ENCODE measurements around the gene DTNB.

Gene DTNB

GRCh38 chr2:25473131-25473530 lies 200.2 kb downstream of the DTNB start:
- TF ChIP-seq CTCF (IDR thresholded peaks at IDR 0.05; ENCODE audit: low read depth, low read length) (no peak), EZH2phosphoT487 (IDR thresholded peaks at IDR 0.05; ENCODE audit: low read depth) (no peak)
- Histone ChIP-seq H3K4me2 (ENCODE audit: low read length) (no peak overlapping the region), H3K36me3 (replicated peaks; ENCODE audit: low read depth, low read length) (peaks cover 11% of the 10 kb centered on the region), H3K9me3 (ENCODE audit: insufficient read depth, low read length) (peaks cover 7% of the 10 kb centered on the region; the same call in 1 of the 2 replicates), H3K27me3 (ENCODE audit: low read depth, low read length) (no peaks in the 10 kb centered on the region), H3K79me2 (ENCODE audit: low read length) (no peaks in the 10 kb centered on the region), H4K20me1 (ENCODE audit: insufficient read depth, low read length) (no peaks in the 10 kb centered on the region), H3K4me1 (ENCODE audit: low read length) (no peaks in the 10 kb centered on the region), H3K4me3 (ENCODE audit: low read length) (no peak overlapping the region), H3K9ac (ENCODE audit: low read length) (no peak overlapping the region), H3K27ac (ENCODE audit: low read length) (no peak overlapping the region), H2AFZ (ENCODE audit: low read depth, low read length) (no peak overlapping the region)

GRCh38 chr2:25470806-25471205 lies 202.6 kb downstream of the DTNB start:
- Histone ChIP-seq H3K4me1 (ENCODE audit: low read length) (no peaks in the 10 kb centered on the region), H3K27me3 (ENCODE audit: low read depth, low read length) (no peaks in the 10 kb centered on the region), H3K27ac (ENCODE audit: low read length) (no peak overlapping the region), H2AFZ (ENCODE audit: low read depth, low read length) (no peak overlapping the region), H3K9ac (ENCODE audit: low read length) (no peak overlapping the region), H3K9me3 (ENCODE audit: insufficient read depth, low read length) (peaks cover 7% of the 10 kb centered on the region; the same call in 1 of the 2 replicates), H4K20me1 (ENCODE audit: insufficient read depth, low read length) (no peaks in the 10 kb centered on the region), H3K4me3 (ENCODE audit: low read length) (no peak overlapping the region), H3K79me2 (ENCODE audit: low read length) (no peaks in the 10 kb centered on the region), H3K4me2 (ENCODE audit: low read length) (no peak overlapping the region), H3K36me3 (replicated peaks; ENCODE audit: low read depth, low read length) (peaks cover 11% of the 10 kb centered on the region)
- no peak for TF ChIP-seq EZH2phosphoT487 (IDR thresholded peaks at IDR 0.05; ENCODE audit: low read depth)
- no peak for TF ChIP-seq CTCF (IDR thresholded peaks at IDR 0.05; ENCODE audit: low read depth, low read length)

DNA sequence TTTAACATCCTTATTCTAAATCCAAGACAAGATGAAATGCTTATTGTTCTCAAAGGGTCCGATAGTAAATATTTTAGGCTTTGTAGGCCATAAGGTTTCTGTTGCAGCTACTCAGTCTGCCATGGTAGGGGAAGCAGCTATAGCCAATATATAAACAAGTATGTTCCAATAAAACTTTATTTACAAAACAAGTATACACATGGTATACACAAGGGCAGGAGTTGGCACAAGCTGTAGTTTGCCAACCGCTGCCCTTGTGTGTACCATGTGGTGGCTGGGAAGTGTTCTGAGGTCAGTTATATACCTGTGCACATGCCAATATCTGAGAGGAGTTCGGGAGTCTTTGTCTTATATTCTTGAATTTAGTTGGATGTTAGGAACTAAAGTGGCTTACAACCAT lies 205.6 kb downstream of the DTNB start:
- H3K79me2 ChIP-seq (ENCODE audit: low read length): no peaks in the 10 kb centered on the region
- H3K4me2 ChIP-seq (ENCODE audit: low read length): no peak overlapping the region
- no peaks in the 10 kb centered on the region for H4K20me1 ChIP-seq (ENCODE audit: insufficient read depth, low read length)
- no peaks in the 10 kb centered on the region for H3K27me3 ChIP-seq (ENCODE audit: low read depth, low read length)
- H3K9ac ChIP-seq (ENCODE audit: low read length): no peak overlapping the region
- TF ChIP-seq EZH2phosphoT487 (IDR thresholded peaks at IDR 0.05; ENCODE audit: low read depth): no peak
- TF ChIP-seq CTCF (IDR thresholded peaks at IDR 0.05; ENCODE audit: low read depth, low read length): no peak
- no peaks in the 10 kb centered on the region for H3K9me3 ChIP-seq (ENCODE audit: insufficient read depth, low read length)
- no peak overlapping the region for H3K4me3 ChIP-seq (ENCODE audit: low read length)
- H3K36me3 ChIP-seq (replicated peaks; ENCODE audit: low read depth, low read length): no peaks in the 10 kb centered on the region
- H2AFZ ChIP-seq (ENCODE audit: low read depth, low read length): no peak overlapping the region
- no peaks in the 10 kb centered on the region for H3K4me1 ChIP-seq (ENCODE audit: low read length)
- H3K27ac ChIP-seq (ENCODE audit: low read length): no peak overlapping the region

- H3K36me3 ChIP-seq (replicated peaks; ENCODE audit: low read depth, low read length): no peaks in the 10 kb centered on the region
- no peaks in the 10 kb centered on the region for H4K20me1 ChIP-seq (ENCODE audit: insufficient read depth, low read length)
- no peak overlapping the region for H2AFZ ChIP-seq (ENCODE audit: low read depth, low read length)
- H3K9me3 ChIP-seq (ENCODE audit: insufficient read depth, low read length): no peaks in the 10 kb centered on the region
- H3K4me3 ChIP-seq (ENCODE audit: low read length): no peak overlapping the region
- no peak for TF ChIP-seq CTCF (IDR thresholded peaks at IDR 0.05; ENCODE audit: low read depth, low read length)
- TF ChIP-seq EZH2phosphoT487 (IDR thresholded peaks at IDR 0.05; ENCODE audit: low read depth): no peak
- H3K79me2 ChIP-seq (ENCODE audit: low read length): no peaks in the 10 kb centered on the region
- no peak overlapping the region for H3K9ac ChIP-seq (ENCODE audit: low read length)
- H3K4me2 ChIP-seq (ENCODE audit: low read length): no peak overlapping the region
- H3K27ac ChIP-seq (ENCODE audit: low read length): no peak overlapping the region
- H3K4me1 ChIP-seq (ENCODE audit: low read length): peaks cover 15% of the 10 kb centered on the region
- H3K27me3 ChIP-seq (ENCODE audit: low read depth, low read length): no peaks in the 10 kb centered on the region
Measured at GRCh38 chr2:25462021-25462420, 211.4 kb downstream of the DTNB start.
